Measurements from ENCODE around the gene POLR1F. TPM values are rescaled to one million over a fixed set of nuclear protein-coding genes. Genes with fewer than 3 reads are reported as not detected.

Gene POLR1F
- total and polyA plus RNA-seq, 4 donors = 3.1 to 15.3 (median 8.3) TPM

- TF ChIP-seq TAF1 (conservative IDR thresholded peaks at IDR 0.05) = no peak
Measured at GRCh38 chr7:19744075-19744474, 35.2 kb upstream of the POLR1F start (continued).

GRCh38 chr7:19728716-19729115, 19.9 kb upstream of the POLR1F start:
- no peak for DNase-seq (ENCODE audit: low spot score)
- 70% methylated on average over 3 of the region's 3 CpGs for WGBS
- Histone ChIP-seq H3K9me3 (ENCODE audit: control insufficient read depth in 4 of 4, low read length in 3 of 4) (no peaks in the 10 kb centered on the region), H3K4me3 (ENCODE audit: low read depth in 1 of 3, low read length in 3 of 3) (no peak overlapping the region), H3K36me3 (ENCODE audit: control insufficient read depth in 4 of 4, insufficient read depth in 3 of 4, low read depth in 1 of 4, low read length in 3 of 4) (no peaks in the 10 kb centered on the region), H3K27me3 (ENCODE audit: control insufficient read depth in 4 of 4, insufficient read depth in 4 of 4, low read length in 3 of 4) (peaks cover 0 to 3% (median 0%) of the 10 kb centered on the region in 4 donors), H3K27ac (ENCODE audit: low read depth in 1 of 2, low read length in 2 of 2) (no peak overlapping the region), H3K9ac (ENCODE audit: low read depth in 1 of 2, low read length in 2 of 2) (no peak overlapping the region), H3K4me1 (ENCODE audit: control insufficient read depth in 4 of 4, insufficient read depth in 4 of 4, low read length in 3 of 4) (no peaks in the 10 kb centered on the region)
- TF ChIP-seq CTCF (IDR thresholded peaks at IDR 0.05; ENCODE audit: low read depth, low read length, missing input control) (no peak), RAD21 (IDR thresholded peaks at IDR 0.05) (no peak), HNF4G (IDR thresholded peaks at IDR 0.05) (no peak), YY1 (IDR thresholded peaks at IDR 0.05) (no peak), EGR1 (IDR thresholded peaks at IDR 0.05; ENCODE audit: low read depth in 2 of 2) (no peak), ATF3 (IDR thresholded peaks at IDR 0.05) (no peak), REST (IDR thresholded peaks at IDR 0.05) (no peak), JUND (IDR thresholded peaks at IDR 0.05) (no peak), NR2F2 (IDR thresholded peaks at IDR 0.05) (no peak), FOXA1 (IDR thresholded peaks at IDR 0.05) (no peak), MAX (IDR thresholded peaks at IDR 0.05) (no peak)

GRCh38 chr7:19725770-19726169, 16.9 kb upstream of the POLR1F start:
- H3K4me3 ChIP-seq (ENCODE audit: low read depth in 1 of 3, low read length in 3 of 3) = no peak overlapping the region
- no peak overlapping the region for H3K27ac ChIP-seq (ENCODE audit: low read depth in 1 of 2, low read length in 2 of 2)
- no peak overlapping the region for H3K9ac ChIP-seq (ENCODE audit: low read depth in 1 of 2, low read length in 2 of 2)
- TF ChIP-seq SP1 (IDR thresholded peaks at IDR 0.05) (no peak), NR2F2 (IDR thresholded peaks at IDR 0.05) (no peak), HNF4G (IDR thresholded peaks at IDR 0.05) (no peak), FOXA2 (IDR thresholded peaks at IDR 0.05) (no peak), EGR1 (IDR thresholded peaks at IDR 0.05; ENCODE audit: low read depth in 2 of 2) (no peak), MAX (IDR thresholded peaks at IDR 0.05) (no peak), FOXA1 (IDR thresholded peaks at IDR 0.05) (no peak), YY1 (IDR thresholded peaks at IDR 0.05) (no peak), ZBTB33 (IDR thresholded peaks at IDR 0.05) (no peak), RXRA (IDR thresholded peaks at IDR 0.05) (no peak), HNF4A (conservative IDR thresholded peaks at IDR 0.05) (no peak), GABPA (IDR thresholded peaks at IDR 0.05 in 1 of 2, conservative IDR thresholded peaks at IDR 0.05 in 1 of 2) (no peak), RAD21 (IDR thresholded peaks at IDR 0.05) (no peak), REST (IDR thresholded peaks at IDR 0.05) (no peak)
- no peaks in the 10 kb centered on the region for H3K4me1 ChIP-seq (ENCODE audit: control insufficient read depth in 4 of 4, insufficient read depth in 4 of 4, low read length in 3 of 4)
- no peaks in the 10 kb centered on the region for H3K9me3 ChIP-seq (ENCODE audit: control insufficient read depth in 4 of 4, low read length in 3 of 4)
- WGBS = 73% methylated on average over 5 of the region's 5 CpGs
- peaks cover 0 to 8% (median 0%) of the 10 kb centered on the region in 4 donors for H3K27me3 ChIP-seq (ENCODE audit: control insufficient read depth in 4 of 4, insufficient read depth in 4 of 4, low read length in 3 of 4)
- no peak for DNase-seq (ENCODE audit: low spot score)
- no peaks in the 10 kb centered on the region for H3K36me3 ChIP-seq (ENCODE audit: control insufficient read depth in 4 of 4, insufficient read depth in 3 of 4, low read depth in 1 of 4, low read length in 3 of 4)

All from liver (tissue), 9 donors.